Neural cell (in vitro differentiated cells): ENCODE measurements around the gene ROCK2. TPM values are rescaled to one million over a fixed set of nuclear protein-coding genes. Genes with fewer than 3 reads are reported as not detected.

Source experiments
- H2AFZ ChIP-seq: fragments of 200-600, 300-800 bp; sonication (generic), shearing (Covaris generic); 2 replicates; pipeline ENCODE4 v1.6.0; 2014; ENCODE audit warnings: low read depth, mild to moderate bottlenecking, antibody characterized with exemption, low read length, moderate library complexity
- H3F3A ChIP-seq: fragments of 200-600 bp; shearing (Covaris generic); 2 replicates; pipeline ENCODE4 v1.6.1; 2016; ENCODE audit warnings: mild to moderate bottlenecking, moderate library complexity, mixed read lengths, antibody characterized with exemption, low read length; ENCODE audit not compliant: insufficient read depth, poor library complexity, severe bottlenecking
- H3K27ac ChIP-seq: fragments of 200-600, 300-800 bp; sonication (generic), shearing (Covaris generic); 2 replicates; pipeline ENCODE4 v1.5.1; 2014; ENCODE audit warnings: mild to moderate bottlenecking, low read length, moderate library complexity
- H3K27me3 ChIP-seq: fragments of 300-800, 200-600 bp; sonication (generic), shearing (Covaris generic); 2 replicates; pipeline ENCODE4 v1.6.0; 2014; ENCODE audit warnings: mild to moderate bottlenecking, low read depth, low read length, moderate library complexity; ENCODE audit not compliant: insufficient read depth
- H3K36me3 ChIP-seq: fragments of 300-800, 200-600 bp; sonication (generic), shearing (Covaris generic); 2 replicates; pipeline ENCODE4 v1.5.1; 2014; ENCODE audit warnings: mild to moderate bottlenecking, antibody characterized with exemption, low read length, moderate library complexity; ENCODE audit not compliant: insufficient read depth
- H3K4me2 ChIP-seq: fragments of 300-800, 200-600 bp; sonication (generic), shearing (Covaris generic); 2 replicates; pipeline ENCODE4 v1.6.0; 2014; ENCODE audit warnings: mild to moderate bottlenecking, low read length
- H3K4me3 ChIP-seq: fragments of 300-800, 200-600 bp; sonication (generic), shearing (Covaris generic); 2 replicates; pipeline ENCODE4 v1.5.1; 2014; ENCODE audit warnings: mild to moderate bottlenecking, low read length, moderate library complexity
- H3K79me2 ChIP-seq: fragments of 200-600 bp; shearing (Covaris generic); replicated peaks from 2 replicates; pipeline ENCODE4 v1.6.0; 2014; ENCODE audit warnings: mild to moderate bottlenecking, low read length, moderate library complexity; ENCODE audit not compliant: insufficient read depth
- H3K9ac ChIP-seq: fragments of 300-800, 200-600 bp; sonication (generic), shearing (Covaris generic); 2 replicates; pipeline ENCODE4 v1.6.1; 2016; ENCODE audit warnings: mild to moderate bottlenecking, low read length, mixed read lengths
- H3K9me2 ChIP-seq: fragments of 200-600 bp; shearing (Covaris generic); 2 replicates; pipeline ENCODE4 v1.6.1; 2016; ENCODE audit warnings: mild to moderate bottlenecking, low read length, mixed read lengths; ENCODE audit not compliant: insufficient read depth
- H3K9me3 ChIP-seq: fragments of 200-600, 300-800 bp; sonication (generic), shearing (Covaris generic); 2 replicates; pipeline ENCODE4 v1.6.1; 2016; ENCODE audit warnings: mild to moderate bottlenecking, mixed run types, low read length, moderate library complexity, mixed read lengths
- H4K20me1 ChIP-seq: fragments of 200-600 bp; shearing (Covaris generic); 2 replicates; pipeline ENCODE4 v1.6.1; 2016; ENCODE audit warnings: mild to moderate bottlenecking, mixed run types; ENCODE audit not compliant: insufficient read depth
- CTCF ChIP-seq: fragments of 450-650 bp; IDR thresholded peaks from 2 replicates; pipeline ENCODE4 v1.5.1; 2014; ENCODE audit warnings: antibody characterized with exemption, mild to moderate bottlenecking, moderate library complexity; ENCODE audit not compliant: poor library complexity, severe bottlenecking
- EP300 ChIP-seq: fragments of 450-650 bp; conservative IDR thresholded peaks from 2 replicates; pipeline ENCODE4 v1.6.1; 2014; ENCODE audit warnings: antibody characterized with exemption, mild to moderate bottlenecking, moderate library complexity; ENCODE audit not compliant: poor library complexity, severe bottlenecking
- EZH2 ChIP-seq: fragments of 200-600, 300-800 bp; shearing (Covaris generic), sonication (generic); IDR thresholded peaks from 2 replicates; pipeline ENCODE4 v1.6.1; 2014; ENCODE audit warnings: antibody characterized with exemption, low read length, borderline replicate concordance, mild to moderate bottlenecking; ENCODE audit not compliant: insufficient read depth, poor library complexity, severe bottlenecking
- MXI1 ChIP-seq: fragments of 450-650 bp; conservative IDR thresholded peaks from 2 replicates; pipeline ENCODE4 v1.6.1; 2014; ENCODE audit warnings: antibody characterized with exemption, mild to moderate bottlenecking; ENCODE audit not compliant: poor library complexity, severe bottlenecking
- POLR2AphosphoS5 ChIP-seq: IDR thresholded peaks from 2 replicates; pipeline ENCODE4 v1.6.1; 2012
- RAD21 ChIP-seq: fragments of 450-650 bp; conservative IDR thresholded peaks from 2 replicates; pipeline ENCODE4 v1.6.1; 2014; ENCODE audit warnings: antibody characterized with exemption, mild to moderate bottlenecking, moderate library complexity
- REST ChIP-seq: IDR thresholded peaks from 2 replicates; pipeline ENCODE4 v1.6.1; 2012; ENCODE audit warnings: borderline replicate concordance
- SMC3 ChIP-seq: fragments of 450-650 bp; conservative IDR thresholded peaks from 2 replicates; pipeline ENCODE4 v1.6.1; 2014; ENCODE audit warnings: antibody characterized with exemption, mild to moderate bottlenecking, moderate library complexity; ENCODE audit not compliant: poor library complexity
- TAF1 ChIP-seq: IDR thresholded peaks from 2 replicates; pipeline ENCODE4 v1.6.1; 2012; ENCODE audit warnings: low read depth
- polyA plus RNA-seq: library from polyadenylated mRNA; depleted of rRNA; stranded (reverse); fragments of >200 nt; gene quantifications from 2 replicates; pipeline ENCODE4 v1.2.3, GENCODE V29; 2014
- small RNA-seq, 3 experiments: library from RNA; depleted of rRNA; stranded (forward); fragments of <200 nt; gene quantifications; one replicate each; pipeline ENCODE3, GENCODE V24; 2012

ROCK2 gene
- polyA plus RNA-seq, 1 donor from 2014 or later: 25.7 TPM

- H3K9me2 ChIP-seq: no peaks in the 10 kb centered on the region
- H3K79me2 ChIP-seq: no peaks in the 10 kb centered on the region
- no peaks in the 10 kb centered on the region for H4K20me1 ChIP-seq
- no peak overlapping the region for H2AFZ ChIP-seq
- H3K9ac ChIP-seq: no peak overlapping the region
- TF ChIP-seq TAF1 (no peak), EZH2 (no peak), RAD21 (no peak), MXI1 (no peak), CTCF (no peak), SMC3 (no peak), REST (no peak), POLR2AphosphoS5 (no peak), EP300 (no peak)
- no peaks in the 10 kb centered on the region for H3K9me3 ChIP-seq
- no peak overlapping the region for H3K27ac ChIP-seq
- H3K36me3 ChIP-seq: no peaks in the 10 kb centered on the region
- no peaks in the 10 kb centered on the region for H3K27me3 ChIP-seq
- H3F3A ChIP-seq: no peaks in the 10 kb centered on the region
- H3K4me3 ChIP-seq: no peak overlapping the region
- H3K4me2 ChIP-seq: no peak overlapping the region
These were observed 213.1 kb downstream of the ROCK2 start for GRCh38 chr2:11131166-11131920.

Small RNA genes within 50 kb of the gene (small RNA-seq; reads per million reads assigned to genes)
- gene RNU6-1081P: 0 to 0.08 (median 0) reads per million in 3 experiments

Other genes starting within 250 kb of the ROCK2 start
- gene SLC66A3, start 189.2 kb downstream of the ROCK2 start, polyA plus RNA-seq: 7.0 and 16.7 TPM in 2 replicates
- 29.7 and 39.1 TPM in 2 replicates for gene E2F6, start 121.5 kb upstream of the ROCK2 start, polyA plus RNA-seq
- 17.2 and 24.5 TPM in 2 replicates for gene GREB1, start 189.4 kb upstream of the ROCK2 start, polyA plus RNA-seq